Nephron progenitor cell (in vitro differentiated cells): ENCODE results near the gene NT5C1A.

Experiments used
- DNase-seq: peaks from one replicate; pipeline ENCODE4 v3.0.0; 2021
- H3K27ac Mint-ChIP-seq: 2 replicates; pipeline ENCODE4 v1.8.0; 2021; ENCODE audit warnings: mild to moderate bottlenecking, moderate library complexity, mixed read lengths
- H3K27me3 Mint-ChIP-seq: 2 replicates; pipeline ENCODE4 v1.8.0; 2021; ENCODE audit warnings: mild to moderate bottlenecking, low read depth, mixed read lengths; ENCODE audit not compliant: poor library complexity
- H3K36me3 Mint-ChIP-seq: 2 replicates; pipeline ENCODE4 v1.8.0; 2021; ENCODE audit warnings: low read depth, mixed read lengths
- H3K4me1 Mint-ChIP-seq: 2 replicates; pipeline ENCODE4 v1.8.0; 2021; ENCODE audit warnings: mixed read lengths
- H3K4me3 Mint-ChIP-seq: 2 replicates; pipeline ENCODE4 v1.8.0; 2021; ENCODE audit warnings: mild to moderate bottlenecking, moderate library complexity, mixed read lengths
- H3K9me3 Mint-ChIP-seq: 2 replicates; pipeline ENCODE4 v1.8.0; 2021; ENCODE audit warnings: mild to moderate bottlenecking, moderate library complexity, mixed read lengths
- CTCF ChIP-seq: fragments of 200-600 bp; sonication (generic); IDR thresholded peaks from 2 replicates; pipeline ENCODE4 v1.5.0; 2021; ENCODE audit warnings: antibody characterized with exemption

Gene NT5C1A

GRCh38 chr1:39692152-39693074 lies 20.5 kb upstream of the NT5C1A start:
- Mint-ChIP-seq H3K36me3 (no peaks in the 10 kb centered on the region), H3K4me3 (peak overlapping the region; percentile 23), H3K27me3 (peaks cover 100% of the 10 kb centered on the region), H3K4me1 (peaks cover 5% of the 10 kb centered on the region), H3K27ac (no peak overlapping the region), H3K9me3 (no peaks in the 10 kb centered on the region)
- peak; percentile 56 for DNase-seq
- no peak for TF ChIP-seq CTCF

- no peak for TF ChIP-seq CTCF
- DNase-seq: peak; percentile 97
- no peaks in the 10 kb centered on the region for H3K9me3 Mint-ChIP-seq
- H3K27me3 Mint-ChIP-seq: peaks cover 100% of the 10 kb centered on the region
- no peaks in the 10 kb centered on the region for H3K36me3 Mint-ChIP-seq
- H3K4me3 Mint-ChIP-seq: peak within 1 kb of the TSS; percentile 57
- H3K4me1 Mint-ChIP-seq: peaks cover 5% of the 10 kb centered on the region
- no peak within 1 kb of the TSS for H3K27ac Mint-ChIP-seq
Measured at GRCh38 chr1:39691383-39692151, 19.7 kb upstream of the NT5C1A start, which contains the start of gene HPCAL4. Gene HPCAL4, minus strand, starts transcription at chr1:39691433. Its CDS starts 6,830 bp downstream, at chr1:39684603.

- no peaks in the 10 kb centered on the region for H3K9me3 Mint-ChIP-seq
- peaks cover 100% of the 10 kb centered on the region for H3K27me3 Mint-ChIP-seq
- H3K4me1 Mint-ChIP-seq: peaks cover 5% of the 10 kb centered on the region
- DNase-seq: no peak
- TF ChIP-seq CTCF: no peak
- no peaks in the 10 kb centered on the region for H3K36me3 Mint-ChIP-seq
- peak overlapping the region; percentile 57 for H3K4me3 Mint-ChIP-seq
- no peak overlapping the region for H3K27ac Mint-ChIP-seq
Measured at GRCh38 chr1:39690794-39691382, 19.0 kb upstream of the NT5C1A start.

GRCh38 chr1:39690225-39690624 lies 18.3 kb upstream of the NT5C1A start:
- H3K9me3 Mint-ChIP-seq: no peaks in the 10 kb centered on the region
- peaks cover 100% of the 10 kb centered on the region for H3K27me3 Mint-ChIP-seq

GRCh38 chr1:39689635-39690034 lies 17.7 kb upstream of the NT5C1A start:
- no peaks in the 10 kb centered on the region for H3K36me3 Mint-ChIP-seq
- DNase-seq: no peak
- no peak for TF ChIP-seq CTCF
- H3K27me3 Mint-ChIP-seq: peaks cover 100% of the 10 kb centered on the region
- no peak overlapping the region for H3K4me3 Mint-ChIP-seq
- H3K4me1 Mint-ChIP-seq: peaks cover 5% of the 10 kb centered on the region
- H3K9me3 Mint-ChIP-seq: peaks cover 5% of the 10 kb centered on the region
- H3K27ac Mint-ChIP-seq: no peak overlapping the region

More at GRCh38 chr1:39690225-39690624, 18.3 kb upstream of the NT5C1A start:
- TF ChIP-seq CTCF: no peak
- Mint-ChIP-seq H3K4me3 (peak overlapping the region; percentile 15), H3K36me3 (no peaks in the 10 kb centered on the region), H3K4me1 (peaks cover 5% of the 10 kb centered on the region), H3K27ac (no peak overlapping the region)
- no peak for DNase-seq
